ENCODE results near the gene CBS. TPM values are rescaled to one million over a fixed set of nuclear protein-coding genes. Genes with fewer than 3 reads are reported as not detected.

Gene CBS
- total and polyA plus RNA-seq, 2 of the 13 experiments (the other 11 are each of a cell fraction or from before 2014, with no cell fraction given): 64.7 to 99.3 TPM

DNA sequence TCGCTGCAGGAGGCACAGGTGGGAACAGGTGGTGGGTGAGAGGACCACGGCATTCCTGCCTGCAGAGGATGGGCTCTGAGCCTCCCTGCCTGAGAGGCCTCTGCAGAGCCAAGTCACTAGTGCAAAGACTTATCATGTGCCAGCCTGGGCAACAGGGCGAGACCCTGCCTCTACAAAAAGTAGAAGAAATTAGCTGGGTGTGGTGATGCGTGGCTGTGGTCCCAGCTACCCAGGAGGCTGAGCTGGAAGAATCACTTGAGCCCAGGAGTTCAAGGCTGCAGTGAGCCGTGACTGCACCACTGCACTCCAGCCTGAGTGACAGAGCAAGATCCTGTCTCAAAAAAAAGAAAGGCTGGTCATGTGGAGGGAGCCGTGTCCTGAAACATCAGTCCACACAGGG lies 54.9 kb downstream of the CBS start:
- Histone ChIP-seq H3K36me3 (replicated peaks in 1 of 2; ENCODE audit: control insufficient read depth in 1 of 2, insufficient read depth in 2 of 2, low read length in 2 of 2) (peaks cover 17 to 46% of the 10 kb centered on the region in 2 experiments; a peak in 4 of 5 replicates), H3K9me3 (ENCODE audit: low read length) (no peaks in the 10 kb centered on the region), H3K27me3 (ENCODE audit: control insufficient read depth in 1 of 2, insufficient read depth in 2 of 2, low read length in 2 of 2) (no peaks in the 10 kb centered on the region), H3K79me2 (ENCODE audit: insufficient read depth, low read length) (no peaks in the 10 kb centered on the region), H3K4me1 (ENCODE audit: insufficient read depth, low read length) (no peaks in the 10 kb centered on the region), H2AFZ (ENCODE audit: low read length) (no peak overlapping the region), H3K9ac (ENCODE audit: insufficient read depth, low read depth, low read length) (no peak overlapping the region), H3K27ac (ENCODE audit: extremely low read length, insufficient read depth, low read length) (no peak overlapping the region), H4K20me1 (ENCODE audit: insufficient read depth, low read length) (no peaks in the 10 kb centered on the region), H3K4me2 (ENCODE audit: low read depth, low read length) (no peak overlapping the region), H3K4me3 (replicated peaks in 1 of 3; ENCODE audit: insufficient read depth in 1 of 3, low read depth in 2 of 3, low read length in 3 of 3) (no peak overlapping the region)
- BruUV-seq (replicated peaks): no TSS peak
- TF ChIP-seq SKI (IDR thresholded peaks at IDR 0.05; ENCODE audit: partially characterized antibody) (no peak), ZNF737 (CRISPR knock-in tag; IDR thresholded peaks at IDR 0.05; ENCODE audit: borderline replicate concordance) (no peak), HDAC6 (IDR thresholded peaks at IDR 0.05; ENCODE audit: low read depth, low read length) (no peak), ZSCAN30 (CRISPR knock-in tag; IDR thresholded peaks at IDR 0.05) (no peak), NFRKB (IDR thresholded peaks at IDR 0.05) (no peak), ZBTB7B (CRISPR knock-in tag; IDR thresholded peaks at IDR 0.05) (no peak), GABPA (IDR thresholded peaks at IDR 0.05; ENCODE audit: low read depth, low read length) (no peak), GABPA (CRISPR knock-in tag; IDR thresholded peaks at IDR 0.05; ENCODE audit: low read depth) (no peak), RELA (CRISPR knock-in tag; IDR thresholded peaks at IDR 0.05) (no peak)
- FAIRE-seq (no peak), ATAC-seq (no peak), DNase-seq (ENCODE audit: low spot score) (no peak)
- WGBS (ENCODE audit: low lambda C conversion rate): 97% methylated on average over 6 of the region's 6 CpGs
- CTCF ChIA-PET (ENCODE audit: low intra/inter-chr PET ratio, low total read pairs): no interaction called here
- in situ Hi-C loops (cut with HindIII; ENCODE audit: extremely low pct_ligation_motif_present, low pct_unique_long_range_greater_than_20kb) (no loop called here), intact Hi-C loops (cut with micrococcal nuclease; ENCODE audit: unreplicated experiment) (no loop called here)
- POLR2A ChIA-PET: no interaction called here

- in situ Hi-C loops (cut with HindIII; ENCODE audit: extremely low pct_ligation_motif_present, low pct_unique_long_range_greater_than_20kb) (no loop called here), intact Hi-C loops (cut with micrococcal nuclease; ENCODE audit: unreplicated experiment) (no loop called here)
- WGBS (ENCODE audit: low lambda C conversion rate): 96% methylated on average over 13 of the region's 13 CpGs
- H3K4me2 ChIP-seq (ENCODE audit: low read depth, low read length): no peak overlapping the region
- H3K36me3 ChIP-seq (replicated peaks in 1 of 2; ENCODE audit: control insufficient read depth in 1 of 2, insufficient read depth in 2 of 2, low read length in 2 of 2): peaks cover 15 to 46% of the 10 kb centered on the region in 2 experiments; a peak in 4 of 5 replicates
- DNase-seq (ENCODE audit: low spot score) (no peak), FAIRE-seq (no peak), ATAC-seq (no peak)
- no peak overlapping the region for H3K4me3 ChIP-seq (replicated peaks in 1 of 3; ENCODE audit: insufficient read depth in 1 of 3, low read depth in 2 of 3, low read length in 3 of 3)
- no peaks in the 10 kb centered on the region for H3K27me3 ChIP-seq (ENCODE audit: control insufficient read depth in 1 of 2, insufficient read depth in 2 of 2, low read length in 2 of 2)
- no peaks in the 10 kb centered on the region for H3K79me2 ChIP-seq (ENCODE audit: insufficient read depth, low read length)
- ChIA-PET CTCF (ENCODE audit: low intra/inter-chr PET ratio, low total read pairs) (no interaction called here), POLR2A (no interaction called here)
- TF ChIP-seq DNMT3B (CRISPR knock-in tag; conservative IDR thresholded peaks at IDR 0.05) (no peak), PITX1 (CRISPR knock-in tag; IDR thresholded peaks at IDR 0.05) (no peak), ARNTL (CRISPR knock-in tag; IDR thresholded peaks at IDR 0.05) (no peak), ZNF891 (CRISPR knock-in tag; IDR thresholded peaks at IDR 0.05) (no peak), ETV5 (CRISPR knock-in tag; IDR thresholded peaks at IDR 0.05; ENCODE audit: borderline replicate concordance) (no peak), GABPA (IDR thresholded peaks at IDR 0.05; ENCODE audit: low read depth, low read length) (no peak), GABPA (CRISPR knock-in tag; IDR thresholded peaks at IDR 0.05; ENCODE audit: low read depth) (no peak), MED1 (CRISPR knock-in tag; IDR thresholded peaks at IDR 0.05) (no peak), SSRP1 (CRISPR knock-in tag; IDR thresholded peaks at IDR 0.05) (no peak)
- TF ChIP-seq, protein P1, sequence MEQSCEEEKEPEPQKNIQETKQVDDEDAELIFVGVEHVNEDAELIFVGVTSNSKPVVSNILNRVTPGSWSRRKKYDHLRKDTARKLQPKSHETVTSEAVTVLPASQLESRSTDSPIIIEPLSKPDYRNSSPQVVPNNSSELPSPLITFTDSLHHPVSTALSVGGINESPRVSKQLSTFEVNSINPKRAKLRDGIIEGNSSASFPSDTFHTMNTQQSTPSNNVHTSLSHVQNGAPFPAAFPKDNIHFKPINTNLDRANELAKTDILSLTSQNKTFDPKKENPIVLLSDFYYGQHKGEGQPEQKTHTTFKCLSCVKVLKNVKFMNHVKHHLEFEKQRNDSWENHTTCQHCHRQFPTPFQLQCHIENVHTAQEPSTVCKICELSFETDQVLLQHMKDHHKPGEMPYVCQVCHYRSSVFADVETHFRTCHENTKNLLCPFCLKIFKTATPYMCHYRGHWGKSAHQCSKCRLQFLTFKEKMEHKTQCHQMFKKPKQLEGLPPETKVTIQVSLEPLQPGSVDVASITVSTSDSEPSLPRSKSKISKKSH (CRISPR knock-in tag; IDR thresholded peaks at IDR 0.05; ENCODE audit: borderline replicate concordance): no peak
- TF ChIP-seq, protein P2, sequence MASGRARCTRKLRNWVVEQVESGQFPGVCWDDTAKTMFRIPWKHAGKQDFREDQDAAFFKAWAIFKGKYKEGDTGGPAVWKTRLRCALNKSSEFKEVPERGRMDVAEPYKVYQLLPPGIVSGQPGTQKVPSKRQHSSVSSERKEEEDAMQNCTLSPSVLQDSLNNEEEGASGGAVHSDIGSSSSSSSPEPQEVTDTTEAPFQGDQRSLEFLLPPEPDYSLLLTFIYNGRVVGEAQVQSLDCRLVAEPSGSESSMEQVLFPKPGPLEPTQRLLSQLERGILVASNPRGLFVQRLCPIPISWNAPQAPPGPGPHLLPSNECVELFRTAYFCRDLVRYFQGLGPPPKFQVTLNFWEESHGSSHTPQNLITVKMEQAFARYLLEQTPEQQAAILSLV (CRISPR knock-in tag; IDR thresholded peaks at IDR 0.05; ENCODE audit: borderline replicate concordance): no peak
- H3K27ac ChIP-seq (ENCODE audit: extremely low read length, insufficient read depth, low read length): no peak overlapping the region
- no peaks in the 10 kb centered on the region for H4K20me1 ChIP-seq (ENCODE audit: insufficient read depth, low read length)
- no peak overlapping the region for H2AFZ ChIP-seq (ENCODE audit: low read length)
- H3K9ac ChIP-seq (ENCODE audit: insufficient read depth, low read depth, low read length): no peak overlapping the region
- no peaks in the 10 kb centered on the region for H3K4me1 ChIP-seq (ENCODE audit: insufficient read depth, low read length)
- H3K9me3 ChIP-seq (ENCODE audit: low read length): no peaks in the 10 kb centered on the region
- no TSS peak for BruUV-seq (replicated peaks)
These were observed 55.5 kb downstream of the CBS start for GRCh38 chr21:43020177-43020576.
